Activated CD8-positive, alpha-beta T cell treated with anti-CD3 and anti-CD28 coated beads, Interleukin-2, amount 10 ng/mL, durations not matched to agents 7 days and 5 days (primary cell): Measurements from ENCODE around the gene ZNF512B. TPM values are rescaled to one million over a fixed set of nuclear protein-coding genes. Genes with fewer than 3 reads are reported as not detected.
A peak's percentile ranks its signal among the peaks of the same experiment; 100 is the strongest.

Experiments
- ATAC-seq: fragments of 150-1000 bp; cut with Tn5 transposase; one replicate; pipeline ENCODE4 v1.10.0; 2021; ENCODE audit warnings: moderate library complexity
- CTCF ChIA-PET: fragments of 350-600 bp; sonication (Branson Sonifier 250); formaldehyde crosslinking; loops from one replicate; lab custom pipeline; 2021; ENCODE audit warnings: antibody characterized with exemption; lab: Charles Lee
- POLR2A ChIA-PET: fragments of 350-600 bp; sonication (Branson Sonifier 250); formaldehyde crosslinking; loops from one replicate; lab custom pipeline; 2021; ENCODE audit warnings: antibody characterized with exemption; lab: Charles Lee
- DNase-seq: peaks from one replicate; pipeline ENCODE4 v3.0.0-alpha.2; 2020
- H3K27ac Mint-ChIP-seq: one replicate; pipeline ENCODE4 v1.8.0; 2021; ENCODE audit warnings: mild to moderate bottlenecking, mixed read lengths
- H3K27me3 Mint-ChIP-seq: one replicate; pipeline ENCODE4 v1.8.0; 2021; ENCODE audit warnings: low read depth, mixed read lengths
- H3K36me3 Mint-ChIP-seq: one replicate; pipeline ENCODE4 v1.8.0; 2021; ENCODE audit warnings: low read depth, mixed read lengths
- H3K4me1 Mint-ChIP-seq: one replicate; pipeline ENCODE4 v1.8.0; 2021; ENCODE audit warnings: low read depth, mixed read lengths
- H3K4me3 Mint-ChIP-seq: one replicate; pipeline ENCODE4 v1.8.0; 2021; ENCODE audit warnings: mild to moderate bottlenecking, mixed read lengths
- H3K9me3 Mint-ChIP-seq: one replicate; pipeline ENCODE4 v1.8.0; 2022; ENCODE audit warnings: mixed read lengths; ENCODE audit not compliant: insufficient read depth
- total RNA-seq, 2 experiments: library from RNA; stranded (reverse); gene quantifications; one replicate each; pipeline ENCODE4 v1.2.3, GENCODE V29; 2021

Gene ZNF512B
- total RNA-seq, 2 experiments from 2014 or later = 12.0 to 12.1 TPM

GRCh38 chr20:63968928-63969760, 586 bp downstream of the ZNF512B start:
- POLR2A ChIA-PET = interaction anchor here (0.6 to 1.4 kb wide), 5 partner anchors 12 to 262 kb away, joined by 3 to 4 read pairs (median 3); partner anchors contain the start of genes ARFRP1, PRPF6, UCKL1 and ZGPAT
- no peak for DNase-seq
- CTCF ChIA-PET = interaction anchor here (1.1 to 1.9 kb wide), 3 partner anchors 8 to 69 kb away, joined by 3 to 6 read pairs (median 4); partner anchors contain the start of gene PRPF6

GRCh38 chr20:63968136-63968927, 1.4 kb downstream of the ZNF512B start:
- ATAC-seq (no peak), DNase-seq (no peak)
- POLR2A ChIA-PET = interaction anchor here (0.6 to 1.4 kb wide), 6 partner anchors 12 to 261 kb away, joined by 3 to 5 read pairs (median 3); partner anchors contain the start of genes ARFRP1, PRPF6, UCKL1 and ZGPAT
- peaks cover 18% of the 10 kb centered on the region for H3K36me3 Mint-ChIP-seq
- peak overlapping the region; percentile 86 for H3K27ac Mint-ChIP-seq
- no peaks in the 10 kb centered on the region for H3K27me3 Mint-ChIP-seq
- H3K4me1 Mint-ChIP-seq = peaks cover 19% of the 10 kb centered on the region
- CTCF ChIA-PET = interaction anchor here (1.1 to 1.9 kb wide), 3 partner anchors 9 to 70 kb away, joined by 3 to 6 read pairs (median 4); partner anchors contain the start of gene PRPF6
- H3K9me3 Mint-ChIP-seq = no peaks in the 10 kb centered on the region
- H3K4me3 Mint-ChIP-seq = peak overlapping the region; percentile 78

More at GRCh38 chr20:63968928-63969760, 586 bp downstream of the ZNF512B start:
- peaks cover 26% of the 10 kb centered on the region for H3K4me1 Mint-ChIP-seq
- peak overlapping the region; percentile 86 for H3K27ac Mint-ChIP-seq
- peak overlapping the region; percentile 78 for H3K4me3 Mint-ChIP-seq
- no peaks in the 10 kb centered on the region for H3K27me3 Mint-ChIP-seq
- no peaks in the 10 kb centered on the region for H3K9me3 Mint-ChIP-seq
- H3K36me3 Mint-ChIP-seq = peaks cover 22% of the 10 kb centered on the region
- peak; percentile 29 for ATAC-seq

- CTCF ChIA-PET = interaction anchor here (1.3 to 1.9 kb wide), 2 partner anchors 10 to 13 kb away, joined by 3 to 6 read pairs; partner anchors contain the start of gene PRPF6
- no peak overlapping the region for H3K27ac Mint-ChIP-seq
- peaks cover 22% of the 10 kb centered on the region for H3K36me3 Mint-ChIP-seq
- POLR2A ChIA-PET = interaction anchor here (0.6 to 1.4 kb wide), 3 partner anchors 11 to 44 kb away, joined by 3 to 5 read pairs (median 4); partner anchors contain the start of gene UCKL1
- ATAC-seq = no peak
- H3K4me3 Mint-ChIP-seq = no peak overlapping the region
- DNase-seq = no peak
- H3K4me1 Mint-ChIP-seq = peaks cover 19% of the 10 kb centered on the region
- no peaks in the 10 kb centered on the region for H3K9me3 Mint-ChIP-seq
- H3K27me3 Mint-ChIP-seq = no peaks in the 10 kb centered on the region
Measured at GRCh38 chr20:63967330-63968135, 2.2 kb downstream of the ZNF512B start.

GRCh38 chr20:63966944-63967322, 2.8 kb downstream of the ZNF512B start:
- Mint-ChIP-seq H3K4me1 (peaks cover 15% of the 10 kb centered on the region), H3K27ac (no peak overlapping the region), H3K4me3 (no peak overlapping the region), H3K9me3 (no peaks in the 10 kb centered on the region), H3K27me3 (no peaks in the 10 kb centered on the region), H3K36me3 (peaks cover 22% of the 10 kb centered on the region)
- ATAC-seq (no peak), DNase-seq (no peak)
- CTCF ChIA-PET = no interaction called here
- POLR2A ChIA-PET = no interaction called here

- Mint-ChIP-seq H3K4me1 (peaks cover 15% of the 10 kb centered on the region), H3K4me3 (no peak overlapping the region), H3K27ac (no peak overlapping the region), H3K27me3 (no peaks in the 10 kb centered on the region), H3K9me3 (no peaks in the 10 kb centered on the region), H3K36me3 (peaks cover 25% of the 10 kb centered on the region)
- ChIA-PET POLR2A (no interaction called here), CTCF (no interaction called here)
- ATAC-seq (no peak), DNase-seq (no peak)
Measured at GRCh38 chr20:63966172-63966943, 3.4 kb downstream of the ZNF512B start.

GRCh38 chr20:63964412-63964811, 5.3 kb downstream of the ZNF512B start:
- Mint-ChIP-seq H3K27ac (no peak overlapping the region), H3K27me3 (no peaks in the 10 kb centered on the region), H3K4me3 (no peak overlapping the region), H3K36me3 (peaks cover 26% of the 10 kb centered on the region), H3K9me3 (no peaks in the 10 kb centered on the region), H3K4me1 (peaks cover 10% of the 10 kb centered on the region)
- DNase-seq (no peak), ATAC-seq (no peak)
- ChIA-PET CTCF (no interaction called here), POLR2A (no interaction called here)

GRCh38 chr20:63963784-63964301, 5.9 kb downstream of the ZNF512B start:
- Mint-ChIP-seq H3K4me3 (no peak overlapping the region), H3K27me3 (no peaks in the 10 kb centered on the region), H3K9me3 (no peaks in the 10 kb centered on the region), H3K27ac (no peak overlapping the region), H3K36me3 (peaks cover 26% of the 10 kb centered on the region), H3K4me1 (peaks cover 8% of the 10 kb centered on the region)
- ATAC-seq (no peak), DNase-seq (no peak)
- ChIA-PET POLR2A (no interaction called here), CTCF (no interaction called here)

GRCh38 chr20:63963348-63963741, 6.4 kb downstream of the ZNF512B start:
- Mint-ChIP-seq H3K27ac (no peak overlapping the region), H3K4me1 (peaks cover 5% of the 10 kb centered on the region), H3K9me3 (no peaks in the 10 kb centered on the region), H3K36me3 (peaks cover 24% of the 10 kb centered on the region), H3K27me3 (no peaks in the 10 kb centered on the region), H3K4me3 (no peak overlapping the region)
- ATAC-seq (no peak), DNase-seq (no peak)
- ChIA-PET CTCF (no interaction called here), POLR2A (no interaction called here)

GRCh38 chr20:63962426-63963347, 7.0 kb downstream of the ZNF512B start:
- ATAC-seq = no peak

More at GRCh38 chr20:63962426-63963347, 7.0 kb downstream of the ZNF512B start:
- ChIA-PET POLR2A (no interaction called here), CTCF (interaction anchor here (1.1 kb wide), 1 partner anchor 11 kb away, joined by 3 read pairs; no protein-coding TSS in a partner anchor)
- no peak for DNase-seq
- no peak overlapping the region for H3K4me3 Mint-ChIP-seq
- H3K36me3 Mint-ChIP-seq = peaks cover 19% of the 10 kb centered on the region
- H3K9me3 Mint-ChIP-seq = no peaks in the 10 kb centered on the region
- no peaks in the 10 kb centered on the region for H3K27me3 Mint-ChIP-seq
- peaks cover 8% of the 10 kb centered on the region for H3K4me1 Mint-ChIP-seq
- no peak overlapping the region for H3K27ac Mint-ChIP-seq
